GM12892 (cell line): Measurements from ENCODE around the gene KIAA1671.
"Not testable (repeated sequence)": the region's sequence is repeated elsewhere in the genome, so short reads cannot be mapped to it uniquely, and the experiment has no call there.

Source experiments
- DNase-seq: peaks from one replicate; pipeline ENCODE4 v3.0.0; 2011; ENCODE audit not compliant: insufficient read length
- FAIRE-seq: peaks from 2 replicates; lab custom pipeline; 2011; peaks lifted over from hg19 to GRCh38; lab: Jason Lieb, UNC
- POLR2A ChIP-seq: IDR thresholded peaks from 2 replicates; pipeline ENCODE4 v1.6.1; 2011; ENCODE audit warnings: low read depth, low read length, control low read depth
- POLR2AphosphoS5 ChIP-seq: IDR thresholded peaks from 2 replicates; pipeline ENCODE4 v1.6.1; 2011; ENCODE audit warnings: low read depth, low read length, control low read depth
- TAF1 ChIP-seq: IDR thresholded peaks from 2 replicates; pipeline ENCODE4 v1.6.1; 2011; ENCODE audit warnings: low read depth, mild to moderate bottlenecking, control low read depth, low read length, borderline replicate concordance

Gene KIAA1671

GRCh38 chr22:25213221-25213620 is 260.7 kb downstream of the KIAA1671 start:
- no peak for DNase-seq
- no peak for TF ChIP-seq POLR2A
- TF ChIP-seq TAF1: no peak
- TF ChIP-seq POLR2AphosphoS5: no peak
- no peak for FAIRE-seq

DNA sequence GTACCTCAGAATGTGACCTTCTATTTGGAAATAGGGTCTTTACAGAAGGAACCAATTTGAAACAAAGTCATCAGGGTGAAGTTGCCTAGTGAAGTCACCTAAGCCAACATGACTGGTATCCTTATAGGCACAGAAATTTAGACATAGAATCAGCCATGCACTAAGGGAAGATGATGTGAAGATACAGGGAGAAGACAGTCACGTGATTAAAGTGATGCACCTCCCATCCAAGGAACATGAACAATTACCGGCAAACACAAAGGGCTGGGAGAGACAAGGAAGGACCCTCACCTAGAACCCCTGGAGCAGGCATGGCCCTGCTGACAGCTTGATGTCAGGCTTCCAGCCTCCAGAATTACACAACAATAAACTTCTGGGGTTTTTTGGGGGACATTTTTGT is 263.7 kb downstream of the KIAA1671 start:
- DNase-seq: no peak
- no peak for FAIRE-seq
- TF ChIP-seq POLR2A (no peak), POLR2AphosphoS5 (no peak), TAF1 (no peak)

- FAIRE-seq (no peak), DNase-seq (no peak)
- TF ChIP-seq TAF1 (no peak), POLR2AphosphoS5 (no peak), POLR2A (no peak)
Observed at GRCh38 chr22:25219211-25219689, 266.7 kb downstream of the KIAA1671 start, which contains the start of gene CRYBB2. Gene CRYBB2 (plus strand): TSS chr22:25219639. CDS start chr22:25221430, 1,791 bp downstream.

DNA sequence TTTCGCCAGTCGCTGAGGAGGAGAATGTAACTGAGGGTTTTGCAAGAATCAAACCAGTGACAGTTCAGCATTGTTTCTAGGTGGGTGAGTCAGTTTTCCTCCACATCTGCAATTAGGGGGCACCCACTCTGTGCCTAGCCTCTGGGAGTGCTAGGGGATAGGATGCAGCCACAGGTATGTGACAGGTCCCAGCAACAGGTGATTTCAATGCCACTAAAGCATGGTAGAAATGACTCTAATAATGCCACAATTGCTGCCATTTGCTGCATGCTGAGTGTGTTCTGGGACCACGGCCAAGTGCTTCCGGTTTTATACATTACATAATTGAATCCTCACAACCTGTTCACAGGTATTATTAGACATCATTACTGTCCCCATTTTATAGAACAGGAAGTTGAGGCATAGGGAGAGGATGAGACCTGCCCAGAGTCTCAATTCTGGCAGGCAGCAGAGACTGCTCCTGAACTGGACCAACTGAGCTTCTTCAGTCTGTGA is 267.5 kb downstream of the KIAA1671 start:
- FAIRE-seq: no peak
- no peak for DNase-seq
- TF ChIP-seq TAF1: no peak
- no peak for TF ChIP-seq POLR2AphosphoS5
- TF ChIP-seq POLR2A: no peak

DNA sequence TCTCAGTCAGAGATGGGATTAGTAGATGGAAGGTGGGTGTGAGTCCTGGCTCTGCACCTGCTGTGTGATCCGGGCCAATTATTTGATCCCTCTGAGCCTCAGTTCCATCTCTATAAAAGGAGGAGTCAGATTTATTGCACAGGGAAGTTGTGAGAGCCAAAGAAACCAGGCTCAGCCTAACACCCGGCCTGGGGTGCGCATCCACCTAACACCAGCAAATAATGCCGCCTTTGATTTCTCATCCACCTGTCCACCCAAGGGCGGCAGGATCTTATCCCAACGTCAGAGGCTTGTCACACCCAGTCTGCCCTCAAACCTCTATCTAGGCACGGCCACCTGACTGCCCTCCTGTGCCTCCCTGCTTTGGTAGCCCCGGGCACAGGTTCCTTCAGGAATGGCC is 269.3 kb downstream of the KIAA1671 start:
- FAIRE-seq: no peak
- no peak for DNase-seq
- TF ChIP-seq POLR2AphosphoS5 (no peak), POLR2A (no peak), TAF1 (no peak)

- FAIRE-seq: no peak
- no peak for TF ChIP-seq POLR2AphosphoS5
- no peak for TF ChIP-seq TAF1
- no peak for TF ChIP-seq POLR2A
- no peak for DNase-seq
Observed at GRCh38 chr22:25223269-25223850, 270.8 kb downstream of the KIAA1671 start.

DNA sequence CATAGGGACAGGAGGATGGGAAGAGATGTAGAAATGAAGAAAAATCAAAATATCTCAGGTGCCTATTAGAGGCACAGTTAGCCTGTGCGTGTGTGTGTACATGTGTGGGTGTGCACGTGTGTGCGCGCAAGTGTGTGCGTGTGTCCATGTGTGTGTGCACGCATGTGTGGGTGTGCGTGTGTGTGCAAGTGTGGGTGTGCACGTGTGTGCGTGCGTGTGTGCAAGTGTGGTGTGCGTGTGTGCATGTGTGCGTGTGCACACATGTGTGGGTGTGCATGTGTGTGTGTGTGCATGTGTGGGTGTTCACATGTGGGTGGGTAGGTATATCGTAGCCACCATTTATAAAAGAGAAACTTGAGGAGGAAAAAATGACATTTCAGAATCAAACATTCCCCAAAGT is 276.3 kb downstream of the KIAA1671 start:
- TF ChIP-seq POLR2A (no peak), TAF1 (no peak), POLR2AphosphoS5 (no peak)
- DNase-seq (no peak), FAIRE-seq (no peak)

DNA sequence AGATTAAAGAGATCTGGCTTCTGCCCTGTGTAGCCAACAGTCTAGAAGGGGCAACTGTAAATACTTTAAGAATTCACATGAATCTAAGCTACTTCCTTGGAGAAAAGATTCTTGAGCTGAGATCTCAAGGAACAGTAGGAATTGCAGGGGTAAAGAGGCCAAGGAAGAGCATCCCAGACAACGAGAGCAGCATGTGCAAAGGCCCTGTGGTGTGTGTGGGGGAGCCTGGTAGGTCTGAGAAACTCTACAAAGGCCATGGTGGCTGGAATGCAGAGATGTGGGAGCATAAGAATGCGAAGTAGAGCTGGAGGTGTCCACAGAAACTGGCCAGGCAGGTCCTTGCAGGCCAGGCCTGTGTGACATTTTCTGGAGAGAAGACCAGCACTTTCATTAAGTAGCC is 278.2 kb downstream of the KIAA1671 start:
- not testable (repeated sequence) for FAIRE-seq

DNA sequence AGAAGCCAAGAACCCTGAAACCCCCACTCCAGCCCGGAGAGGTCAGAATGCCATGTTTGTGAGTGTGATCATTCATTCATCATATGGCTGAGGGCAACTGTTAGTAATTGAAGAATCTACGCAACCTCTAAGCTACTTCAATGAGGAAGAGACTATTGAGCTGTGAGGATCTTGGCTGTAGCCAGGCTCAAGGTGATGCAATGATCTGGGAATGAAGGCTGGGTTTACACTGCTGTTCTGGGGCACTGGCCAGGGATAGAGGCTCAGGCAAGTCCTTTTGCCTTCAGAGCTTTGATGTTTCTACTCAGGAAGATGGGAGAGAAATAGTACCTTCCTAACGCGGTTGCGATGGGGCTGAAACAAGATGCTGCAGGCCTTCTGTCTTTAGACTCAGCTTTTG is 279.8 kb downstream of the KIAA1671 start:
- FAIRE-seq (no peak), DNase-seq (no peak)
- TF ChIP-seq POLR2A (no peak), TAF1 (no peak), POLR2AphosphoS5 (no peak)

More for the DNA sequence above, 278.2 kb downstream of the KIAA1671 start:
- DNase-seq: not testable (repeated sequence)

- DNase-seq, FAIRE-seq: not testable (repeated sequence)
Observed at GRCh38 chr22:25233706-25234105, 281.2 kb downstream of the KIAA1671 start.

DNA sequence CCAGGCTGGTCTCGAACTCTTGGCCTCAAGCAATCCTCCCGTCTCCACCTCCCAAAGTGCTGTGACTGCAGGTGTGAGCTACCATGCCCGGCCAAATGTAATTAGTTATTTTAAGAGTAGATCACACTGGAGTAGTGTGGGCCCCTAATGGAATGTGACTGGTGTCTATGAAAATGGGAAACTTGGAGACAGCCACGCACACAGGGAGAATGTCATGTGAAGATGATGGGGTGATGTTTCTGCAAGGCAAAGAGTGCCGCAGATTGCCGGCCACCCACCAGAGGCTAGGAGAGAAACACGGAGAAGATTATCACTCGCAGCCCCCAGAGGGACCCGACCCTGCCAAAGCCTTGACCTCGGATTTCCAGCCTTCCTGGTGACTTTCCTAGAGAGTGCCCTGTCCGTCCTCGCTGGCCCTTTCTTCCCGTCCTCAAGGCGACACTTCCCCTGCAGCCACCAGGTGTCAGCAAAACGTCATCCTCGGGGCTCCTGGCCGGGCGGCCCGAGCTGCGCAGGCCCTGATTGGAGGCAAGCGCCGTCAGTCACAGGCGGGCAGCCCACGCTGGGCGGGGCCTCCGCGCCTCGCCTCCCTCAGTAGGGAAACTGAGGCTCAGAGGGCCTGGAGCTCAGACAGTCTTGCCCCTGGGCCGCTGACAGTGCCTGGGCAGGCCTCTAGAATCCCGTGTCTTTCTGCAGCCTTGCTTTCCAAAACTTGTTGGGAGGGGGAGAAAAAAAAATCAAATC is 283.2 kb downstream of the KIAA1671 start:
- peak; percentile 96 for DNase-seq
- TF ChIP-seq TAF1: no peak
- FAIRE-seq: peak; percentile 75

DNA sequence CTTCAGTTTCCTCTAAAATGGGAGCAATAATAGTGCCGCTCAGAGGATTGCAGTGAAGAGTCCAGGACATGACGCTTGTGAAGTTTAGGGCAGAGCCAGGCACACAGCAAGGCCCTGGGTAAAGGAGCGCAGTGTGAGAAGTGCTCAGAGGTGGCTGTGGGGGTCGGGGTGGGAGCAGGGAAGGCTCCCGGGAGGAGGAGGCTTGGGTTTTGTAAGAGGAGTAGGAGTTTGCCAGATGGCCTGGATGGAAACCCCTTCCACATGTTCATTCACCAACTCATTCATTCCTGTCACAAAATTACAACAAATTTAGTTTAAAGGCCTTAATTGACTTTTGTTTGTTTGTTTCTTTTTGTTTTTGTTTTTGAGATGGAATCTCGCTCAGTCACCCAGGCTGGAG is 283.9 kb downstream of the KIAA1671 start:
- TF ChIP-seq POLR2A (no peak), POLR2AphosphoS5 (no peak), TAF1 (no peak)
- FAIRE-seq (no peak), DNase-seq (no peak)
